PC-3 (cell line): Measurements from ENCODE around the gene SLC38A3.

ENCODE experiments used
- EZH2 ChIP-seq: fragments of 300-600 bp; sonication (generic); IDR thresholded peaks from one replicate; pipeline ENCODE4 v1.6.1; 2017; ENCODE audit warnings: antibody characterized with exemption, mild to moderate bottlenecking, low read length; ENCODE audit not compliant: unreplicated experiment
- TF ChIP-seq, protein P1 (sequence below): fragments of 300-600 bp; sonication (generic); conservative IDR thresholded peaks from 2 replicates; pipeline ENCODE4 v1.5.1; 2017; ENCODE audit warnings: antibody characterized with exemption, low read depth, mild to moderate bottlenecking, low read length

- TF ChIP-seq, protein P1, sequence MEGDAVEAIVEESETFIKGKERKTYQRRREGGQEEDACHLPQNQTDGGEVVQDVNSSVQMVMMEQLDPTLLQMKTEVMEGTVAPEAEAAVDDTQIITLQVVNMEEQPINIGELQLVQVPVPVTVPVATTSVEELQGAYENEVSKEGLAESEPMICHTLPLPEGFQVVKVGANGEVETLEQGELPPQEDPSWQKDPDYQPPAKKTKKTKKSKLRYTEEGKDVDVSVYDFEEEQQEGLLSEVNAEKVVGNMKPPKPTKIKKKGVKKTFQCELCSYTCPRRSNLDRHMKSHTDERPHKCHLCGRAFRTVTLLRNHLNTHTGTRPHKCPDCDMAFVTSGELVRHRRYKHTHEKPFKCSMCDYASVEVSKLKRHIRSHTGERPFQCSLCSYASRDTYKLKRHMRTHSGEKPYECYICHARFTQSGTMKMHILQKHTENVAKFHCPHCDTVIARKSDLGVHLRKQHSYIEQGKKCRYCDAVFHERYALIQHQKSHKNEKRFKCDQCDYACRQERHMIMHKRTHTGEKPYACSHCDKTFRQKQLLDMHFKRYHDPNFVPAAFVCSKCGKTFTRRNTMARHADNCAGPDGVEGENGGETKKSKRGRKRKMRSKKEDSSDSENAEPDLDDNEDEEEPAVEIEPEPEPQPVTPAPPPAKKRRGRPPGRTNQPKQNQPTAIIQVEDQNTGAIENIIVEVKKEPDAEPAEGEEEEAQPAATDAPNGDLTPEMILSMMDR, result no peak
- TF ChIP-seq EZH2, result no peak
Observed at GRCh38 chr3:50235716-50236483, 30.8 kb downstream of the SLC38A3 start, which contains the start of gene GNAI2.
